Measurements from ENCODE around the gene EPB41. TPM values are rescaled to one million over a fixed set of nuclear protein-coding genes. Genes with fewer than 3 reads are reported as not detected.

EPB41 gene
- total RNA-seq, 2 experiments from 2014 or later, result 138 to 145 TPM

- no peak overlapping the region for H3K4me3 ChIP-seq (ENCODE audit: low read length)
- no peak for ATAC-seq (ENCODE audit: poor library complexity)
- CTCF ChIA-PET, result no interaction called here
- POLR2A ChIA-PET, result no interaction called here
- DNase-seq, result no peak
- no peak overlapping the region for H3K27ac ChIP-seq (ENCODE audit: low read depth in 1 of 2, low read length in 2 of 2)
- H3K4me1 Mint-ChIP-seq (ENCODE audit: low read depth), result peaks cover 59% of the 10 kb centered on the region
- no peak overlapping the region for H3K4me3 Mint-ChIP-seq
- intact Hi-C loops (cut with DNase I, micrococcal nuclease), result no loop called here
- no peaks in the 10 kb centered on the region for H3K27me3 Mint-ChIP-seq
- H3K4me1 ChIP-seq (ENCODE audit: insufficient read depth, low read length), result peaks cover 13% of the 10 kb centered on the region
- H3K27ac Mint-ChIP-seq, result no peak overlapping the region
- H3K9me3 Mint-ChIP-seq, result no peaks in the 10 kb centered on the region
- no peaks in the 10 kb centered on the region for H3K9me3 ChIP-seq (ENCODE audit: control insufficient read depth in 1 of 2, insufficient read depth in 1 of 2, low read length in 2 of 2)
- H3K36me3 Mint-ChIP-seq (ENCODE audit: low read depth), result peaks cover 81% of the 10 kb centered on the region
- H3K36me3 ChIP-seq (ENCODE audit: insufficient read depth, low read length), result peaks cover 88% of the 10 kb centered on the region
- no peaks in the 10 kb centered on the region for H3K27me3 ChIP-seq (ENCODE audit: control insufficient read depth in 1 of 2, insufficient read depth in 2 of 2, low read length in 2 of 2)
- TF ChIP-seq, protein P1, sequence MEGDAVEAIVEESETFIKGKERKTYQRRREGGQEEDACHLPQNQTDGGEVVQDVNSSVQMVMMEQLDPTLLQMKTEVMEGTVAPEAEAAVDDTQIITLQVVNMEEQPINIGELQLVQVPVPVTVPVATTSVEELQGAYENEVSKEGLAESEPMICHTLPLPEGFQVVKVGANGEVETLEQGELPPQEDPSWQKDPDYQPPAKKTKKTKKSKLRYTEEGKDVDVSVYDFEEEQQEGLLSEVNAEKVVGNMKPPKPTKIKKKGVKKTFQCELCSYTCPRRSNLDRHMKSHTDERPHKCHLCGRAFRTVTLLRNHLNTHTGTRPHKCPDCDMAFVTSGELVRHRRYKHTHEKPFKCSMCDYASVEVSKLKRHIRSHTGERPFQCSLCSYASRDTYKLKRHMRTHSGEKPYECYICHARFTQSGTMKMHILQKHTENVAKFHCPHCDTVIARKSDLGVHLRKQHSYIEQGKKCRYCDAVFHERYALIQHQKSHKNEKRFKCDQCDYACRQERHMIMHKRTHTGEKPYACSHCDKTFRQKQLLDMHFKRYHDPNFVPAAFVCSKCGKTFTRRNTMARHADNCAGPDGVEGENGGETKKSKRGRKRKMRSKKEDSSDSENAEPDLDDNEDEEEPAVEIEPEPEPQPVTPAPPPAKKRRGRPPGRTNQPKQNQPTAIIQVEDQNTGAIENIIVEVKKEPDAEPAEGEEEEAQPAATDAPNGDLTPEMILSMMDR (IDR thresholded peaks at IDR 0.05), result no peak
These were observed 247.7 kb downstream of the EPB41 start for GRCh38 chr1:29162025-29162424.

DNA sequence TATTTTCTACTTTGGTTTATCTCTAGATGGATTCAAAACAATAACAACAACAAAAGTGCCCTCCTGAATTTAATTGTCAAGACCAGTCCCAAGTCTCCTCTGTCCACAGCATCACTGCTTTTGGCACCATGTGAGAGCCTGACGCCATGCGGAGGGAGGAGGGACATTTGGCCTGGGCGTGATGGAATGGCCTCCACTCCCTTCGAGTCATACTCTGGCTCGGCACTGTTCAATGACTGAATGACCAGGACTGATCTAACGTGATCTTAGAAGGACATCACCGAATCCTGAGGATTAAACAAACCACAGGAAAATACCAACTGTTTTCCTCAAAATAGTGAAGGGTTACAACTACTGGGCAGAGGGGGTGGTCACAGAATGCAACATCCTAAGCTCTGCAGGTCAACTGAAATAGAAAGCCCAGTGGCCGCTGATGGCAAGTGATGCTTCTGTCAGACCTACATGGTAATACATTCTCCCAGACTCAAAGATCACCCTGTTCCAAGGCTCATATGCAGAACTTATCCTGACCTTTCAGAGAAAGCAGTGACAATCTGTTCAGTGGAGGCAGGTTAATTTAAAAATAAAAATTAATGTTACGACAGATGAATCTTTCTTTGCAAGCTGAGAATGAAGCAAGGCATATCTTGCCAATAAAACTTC is 248.2 kb downstream of the EPB41 start:
- intact Hi-C loops (cut with DNase I, micrococcal nuclease), result no loop called here
- Histone ChIP-seq H3K27ac (ENCODE audit: low read depth in 1 of 2, low read length in 2 of 2) (no peak overlapping the region), H3K27me3 (ENCODE audit: control insufficient read depth in 1 of 2, insufficient read depth in 2 of 2, low read length in 2 of 2) (no peaks in the 10 kb centered on the region), H3K4me1 (ENCODE audit: insufficient read depth, low read length) (peaks cover 13% of the 10 kb centered on the region), H3K36me3 (ENCODE audit: insufficient read depth, low read length) (peaks cover 84% of the 10 kb centered on the region), H3K4me3 (ENCODE audit: low read length) (no peak overlapping the region), H3K9me3 (ENCODE audit: control insufficient read depth in 1 of 2, insufficient read depth in 1 of 2, low read length in 2 of 2) (no peaks in the 10 kb centered on the region)
- TF ChIP-seq, protein P1 (IDR thresholded peaks at IDR 0.05), result no peak
- CTCF ChIA-PET, result no interaction called here
- ATAC-seq (ENCODE audit: poor library complexity), result no peak
- Mint-ChIP-seq H3K27ac (no peak overlapping the region), H3K9me3 (no peaks in the 10 kb centered on the region), H3K4me1 (ENCODE audit: low read depth) (peaks cover 64% of the 10 kb centered on the region), H3K27me3 (no peaks in the 10 kb centered on the region), H3K36me3 (ENCODE audit: low read depth) (peaks cover 81% of the 10 kb centered on the region), H3K4me3 (no peak overlapping the region)
- POLR2A ChIA-PET, result no interaction called here
- no peak for DNase-seq

DNA sequence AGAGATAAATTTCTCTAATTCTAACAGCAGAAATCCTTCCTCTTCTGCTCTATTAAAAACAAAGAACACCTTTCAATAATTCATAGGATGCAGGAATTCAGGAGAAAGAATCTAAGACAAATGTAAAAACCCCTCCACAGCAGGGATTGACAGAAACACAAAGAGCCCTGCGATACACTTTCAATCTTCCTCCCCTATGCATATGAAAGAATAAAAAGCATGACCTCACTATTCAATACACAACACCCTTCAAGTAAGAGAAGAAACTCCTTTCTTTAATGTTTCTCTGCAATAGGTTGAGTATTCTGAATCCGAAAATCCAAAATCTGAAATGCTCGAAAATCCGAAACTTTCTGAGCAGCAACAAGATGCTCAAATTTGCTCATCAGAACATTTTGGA is 250.2 kb downstream of the EPB41 start:
- Mint-ChIP-seq H3K4me1 (ENCODE audit: low read depth) (peaks cover 79% of the 10 kb centered on the region), H3K36me3 (ENCODE audit: low read depth) (peaks cover 81% of the 10 kb centered on the region), H3K9me3 (no peaks in the 10 kb centered on the region), H3K27ac (no peak overlapping the region), H3K27me3 (no peaks in the 10 kb centered on the region), H3K4me3 (no peak overlapping the region)
- TF ChIP-seq, protein P1 (IDR thresholded peaks at IDR 0.05), result no peak
- no peak overlapping the region for H3K27ac ChIP-seq (ENCODE audit: low read depth in 1 of 2, low read length in 2 of 2)
- no peaks in the 10 kb centered on the region for H3K9me3 ChIP-seq (ENCODE audit: control insufficient read depth in 1 of 2, insufficient read depth in 1 of 2, low read length in 2 of 2)
- DNase-seq, result no peak
- no peak overlapping the region for H3K4me3 ChIP-seq (ENCODE audit: low read length)
- H3K4me1 ChIP-seq (ENCODE audit: insufficient read depth, low read length), result peaks cover 13% of the 10 kb centered on the region
- ChIA-PET POLR2A (no interaction called here), CTCF (no interaction called here)
- no peak for ATAC-seq (ENCODE audit: poor library complexity)
- H3K27me3 ChIP-seq (ENCODE audit: control insufficient read depth in 1 of 2, insufficient read depth in 2 of 2, low read length in 2 of 2), result no peaks in the 10 kb centered on the region
- peaks cover 80% of the 10 kb centered on the region for H3K36me3 ChIP-seq (ENCODE audit: insufficient read depth, low read length)
- intact Hi-C loops (cut with DNase I, micrococcal nuclease), result no loop called here

Data from CD4-positive, alpha-beta T cell (primary cell).